IMR-90 (cell line): ENCODE measurements around the gene PTPRN2. TPM values are rescaled to one million over a fixed set of nuclear protein-coding genes. Genes with fewer than 3 reads are reported as not detected.
"Not testable (repeated sequence)": the region's sequence is repeated elsewhere in the genome, so short reads cannot be mapped to it uniquely, and the experiment has no call there.

Experiments used
- ATAC-seq: fragments of 200-7000 bp; cut with Tn5 transposase; 2 replicates; pipeline ENCODE4 v1.9.1; 2020; ENCODE audit warnings: low read depth, mild to moderate bottlenecking, moderate library complexity
- BruUV-seq: library from RNA; stranded (reverse); fragments of 400-500 nt; replicated peaks from 2 replicates; lab custom pipeline; 2021; lab: Mats Ljungman, UMichigan
- CTCF ChIA-PET: fragments of 300-600 bp; formaldehyde crosslinking; extraction: SDS; loops from one replicate; lab custom pipeline; 2021; ENCODE audit warnings: antibody characterized with exemption; lab: Yijun Ruan, JAX
- POLR2A ChIA-PET: fragments of 300-600 bp; sonication (Branson Sonifier 250); formaldehyde crosslinking; loops from one replicate; lab custom pipeline; 2022; ENCODE audit warnings: antibody characterized with exemption; ENCODE audit not compliant: unreplicated experiment; lab: Charles Lee
- DNase-seq: peaks from one replicate; pipeline ENCODE4 v3.0.0; 2013
- H2AFZ ChIP-seq: replicated peaks from 2 replicates; pipeline ENCODE3; 2013; ENCODE audit warnings: low read length, mild to moderate bottlenecking; ENCODE audit not compliant: poor library complexity
- H2AK5ac ChIP-seq: 2 replicates; pipeline ENCODE4 v1.6.1; 2013; ENCODE audit warnings: low read depth, low read length, inconsistent platforms
- H2AK9ac ChIP-seq: replicated peaks from 2 replicates; pipeline ENCODE3; 2013; ENCODE audit warnings: mild to moderate bottlenecking, low read depth, low read length, moderate library complexity; ENCODE audit not compliant: poor library complexity
- H2BK120ac ChIP-seq: 2 replicates; pipeline ENCODE4 v1.6.1; 2013; ENCODE audit warnings: low read depth, low read length, inconsistent platforms
- H2BK15ac ChIP-seq: 3 replicates; pipeline ENCODE4 v1.6.1; 2013; ENCODE audit warnings: low read depth, low read length, inconsistent platforms
- H2BK20ac ChIP-seq: 2 replicates; pipeline ENCODE4 v1.6.1; 2013; ENCODE audit warnings: low read depth, mild to moderate bottlenecking, inconsistent platforms, low read length, moderate library complexity
- H2BK5ac ChIP-seq: 2 replicates; pipeline ENCODE4 v1.6.1; 2013; ENCODE audit warnings: mild to moderate bottlenecking, low read depth, low read length, inconsistent platforms; ENCODE audit not compliant: poor library complexity, severe bottlenecking
- H3K14ac ChIP-seq: replicated peaks from 2 replicates; pipeline ENCODE4 v1.6.1; 2013; ENCODE audit warnings: low read depth, low read length, inconsistent platforms
- H3K18ac ChIP-seq: 2 replicates; pipeline ENCODE4 v1.6.1; 2013; ENCODE audit warnings: low read depth, low read length, control low read depth
- H3K23ac ChIP-seq: 2 replicates; pipeline ENCODE4 v1.6.1; 2013; ENCODE audit warnings: low read depth, low read length, inconsistent platforms
- H3K27ac ChIP-seq: 2 replicates; pipeline ENCODE4 v1.5.1; 2013; ENCODE audit warnings: mild to moderate bottlenecking, control low read depth, low read length; ENCODE audit not compliant: insufficient read depth
- H3K27me3 ChIP-seq: 2 replicates; pipeline ENCODE4 v1.6.1; 2013; ENCODE audit warnings: low read length; ENCODE audit not compliant: control insufficient read depth, insufficient read depth
- H3K36me3 ChIP-seq: 2 replicates; pipeline ENCODE4 v1.6.1; 2013; ENCODE audit warnings: low read length, mixed read lengths; ENCODE audit not compliant: control insufficient read depth, insufficient read depth
- H3K4ac ChIP-seq: 2 replicates; pipeline ENCODE4 v1.6.1; 2013; ENCODE audit warnings: low read depth, low read length, inconsistent platforms
- H3K4me1 ChIP-seq: 2 replicates; pipeline ENCODE4 v1.6.1; 2013; ENCODE audit warnings: low read length, mixed read lengths; ENCODE audit not compliant: control insufficient read depth, insufficient read depth
- H3K4me2 ChIP-seq: 2 replicates; pipeline ENCODE4 v1.6.1; 2013; ENCODE audit warnings: low read depth, mild to moderate bottlenecking, control low read depth, low read length, moderate library complexity
- H3K4me3 ChIP-seq: 2 replicates; pipeline ENCODE4 v1.5.1; 2013; ENCODE audit warnings: low read depth, mild to moderate bottlenecking, control low read depth, low read length, moderate library complexity; ENCODE audit not compliant: insufficient read depth
- H3K56ac ChIP-seq: 2 replicates; pipeline ENCODE4 v1.6.1; 2013; ENCODE audit warnings: low read length, inconsistent platforms; ENCODE audit not compliant: insufficient read depth; ENCODE audit errors: extremely low read depth
- H3K79me1 ChIP-seq, 2 experiments: 2 replicates each; pipeline ENCODE4 v1.6.1; 2013; ENCODE audit warnings: low read length in 2 of 2, inconsistent platforms in 1 of 2, low read depth in 1 of 2
- H3K9ac ChIP-seq: 2 replicates; pipeline ENCODE4 v1.6.1; 2013; ENCODE audit warnings: low read depth, low read length, control low read depth
- H3K9me1 ChIP-seq: 2 replicates; pipeline ENCODE4 v1.6.1; 2013; ENCODE audit warnings: low read length, inconsistent platforms; ENCODE audit not compliant: insufficient read depth
- H3K9me3 ChIP-seq: 2 replicates; pipeline ENCODE4 v1.6.1; 2013; ENCODE audit warnings: low read length; ENCODE audit not compliant: control insufficient read depth, insufficient read depth
- H4K20me1 ChIP-seq: 2 replicates; pipeline ENCODE4 v1.6.1; 2013; ENCODE audit warnings: low read length, inconsistent platforms; ENCODE audit not compliant: insufficient read depth
- H4K5ac ChIP-seq: 2 replicates; pipeline ENCODE4 v1.6.1; 2013; ENCODE audit warnings: mild to moderate bottlenecking, low read depth, low read length, control low read depth
- H4K8ac ChIP-seq, 2 experiments: 2 replicates each; pipeline ENCODE4 v1.6.1; 2013; ENCODE audit warnings: low read depth in 2 of 2, low read length in 2 of 2, control low read depth in 1 of 2, inconsistent platforms in 1 of 2
- H4K91ac ChIP-seq: 2 replicates; pipeline ENCODE4 v1.6.1; 2013; ENCODE audit warnings: low read depth, low read length, inconsistent platforms; ENCODE audit not compliant: insufficient read depth
- WGBS, 2 experiments: methylation state at CpG; one replicate each; pipeline versions ENCODE4 v1.1.5 to v1.1.7; 2013; ENCODE audit warnings: missing lambda C conversion rate in 2 of 2; ENCODE audit not compliant: insufficient read length in 1 of 2; ENCODE audit errors: extremely low coverage in 2 of 2; 5-methylcytosine and 5-hydroxymethylcytosine counted together
- dilution Hi-C: fragments of 300-500 bp; cut with HindIII; formaldehyde crosslinking; loops from one replicate; pipeline ENCODE4 v1.14.3; 2018; ENCODE audit warnings: low sequenced_read_pairs; ENCODE audit not compliant: unreplicated experiment
- in situ Hi-C: fragments of 300-500 bp; cut with MboI; formaldehyde crosslinking; loops from 3 replicates; pipeline ENCODE4 v1.14.3; 2019; ENCODE audit warnings: low sequenced_read_pairs, inconsistent platforms, mixed read lengths
- intact Hi-C: fragments of 100-400 bp; cut with micrococcal nuclease; formaldehyde crosslinking; loops from 2 replicates; pipeline ENCODE4 v1.10.0; 2022
- polyA plus RNA-seq, 3 experiments: library from polyadenylated mRNA; depleted of rRNA; stranded (reverse); fragments of >200 nt; gene quantifications; 2 replicates each; pipeline ENCODE4 v1.2.3, GENCODE V29; 2012; ENCODE audit warnings: low replicate concordance in 1 of 3
- total RNA-seq: library from RNA; depleted of rRNA; stranded (reverse); fragments of >200 nt; gene quantifications from 2 replicates; pipeline ENCODE4 v1.2.3, GENCODE V29; 2012

Gene PTPRN2
- total and polyA plus RNA-seq, 2 of the 4 experiments (the other 2 are of a cell fraction): 0.03 TPM; not detected in 1

DNA sequence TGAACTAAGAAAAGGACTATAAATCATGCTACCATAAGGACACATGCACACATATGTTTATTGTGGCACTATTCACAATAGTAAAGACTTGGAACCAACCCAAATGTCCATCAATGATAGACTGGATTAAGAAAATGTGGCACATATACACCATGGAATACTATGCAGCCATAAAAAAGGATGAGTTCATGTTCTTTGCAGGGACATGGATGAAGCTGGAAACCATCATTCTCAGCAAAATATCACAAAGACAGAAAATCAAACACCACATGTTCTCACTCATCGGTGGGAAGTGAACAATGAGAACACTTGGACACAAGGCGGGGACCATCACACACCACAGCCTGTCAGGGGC is 922.0 kb downstream of the PTPRN2 start:
- ATAC-seq, H3K14ac ChIP-seq, H3K27ac ChIP-seq, H2BK120ac ChIP-seq, H3K23ac ChIP-seq, H3K4me3 ChIP-seq, H3K79me1 ChIP-seq, H2AK5ac ChIP-seq, H3K9me1 ChIP-seq, H3K4me2 ChIP-seq, intact Hi-C loops, CTCF ChIA-PET, H3K4me1 ChIP-seq, H2BK20ac ChIP-seq, H4K20me1 ChIP-seq, H4K8ac ChIP-seq, POLR2A ChIA-PET, H4K5ac ChIP-seq, dilution Hi-C loops, H3K56ac ChIP-seq, H3K4ac ChIP-seq, H4K91ac ChIP-seq, H3K36me3 ChIP-seq, H2BK5ac ChIP-seq, H3K27me3 ChIP-seq, H3K9ac ChIP-seq, H3K18ac ChIP-seq, H2AK9ac ChIP-seq, BruUV-seq, H2AFZ ChIP-seq, H2BK15ac ChIP-seq, in situ Hi-C loops, DNase-seq: not testable (repeated sequence)
- H3K9me3 ChIP-seq: peaks cover 68% of the 10 kb centered on the region
- WGBS, 2 experiments: no CpG with 5 or more reads among the region's 2 CpGs
